ENCODE results near the gene BEST1. TPM values are rescaled to one million over a fixed set of nuclear protein-coding genes. Genes with fewer than 3 reads are reported as not detected.
"Not testable (repeated sequence)": the region's sequence is repeated elsewhere in the genome, so short reads cannot be mapped to it uniquely, and the experiment has no call there.

BEST1 gene
- total RNA-seq, 2 donors from 2014 or later: 1.5 to 18.0 TPM

DNA sequence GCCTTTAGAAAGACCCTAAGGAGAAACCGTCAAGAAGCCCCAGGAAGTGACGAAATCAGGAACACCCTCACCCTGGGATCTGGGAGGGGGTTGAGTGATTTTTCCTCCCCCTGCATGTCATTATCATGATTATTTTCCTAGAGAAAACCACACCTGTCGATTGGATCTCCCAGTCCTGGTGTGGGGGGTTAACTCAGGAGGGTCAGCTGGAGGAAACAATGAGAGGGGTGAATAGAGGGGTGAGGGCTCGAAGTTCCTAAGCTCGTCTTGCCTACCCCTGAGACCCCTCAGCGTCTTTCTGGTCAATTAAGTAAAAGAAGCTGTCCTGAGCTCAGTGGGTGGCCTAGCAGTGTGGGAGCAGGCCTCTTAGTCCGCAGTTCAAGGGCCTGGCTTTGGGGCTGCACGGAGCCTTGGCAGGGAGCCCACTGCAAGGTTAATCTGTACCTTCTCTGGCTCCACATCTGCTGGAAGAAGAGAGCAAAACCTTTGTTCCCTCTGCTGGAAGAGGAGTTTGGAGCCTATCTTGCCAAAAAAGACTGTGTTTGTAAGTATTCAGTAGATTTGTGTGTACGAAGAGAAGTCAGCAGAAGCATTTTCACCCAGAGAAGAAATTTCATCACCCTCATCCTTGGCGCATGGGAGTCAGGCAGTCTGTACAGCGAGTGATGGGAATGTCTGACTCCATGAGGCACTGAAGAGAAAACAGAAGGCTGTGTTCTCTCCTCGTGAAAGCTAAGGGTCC, 51.5 kb downstream of the BEST1 start:
- Histone ChIP-seq H3K9me3 (no peaks in the 10 kb centered on the region), H3K27me3 (replicated peaks; ENCODE audit: insufficient read depth) (no peaks in the 10 kb centered on the region), H3K4me3 (no peak overlapping the region), H3K4me1 (replicated peaks) (no peaks in the 10 kb centered on the region), H3K36me3 (no peaks in the 10 kb centered on the region), H3K27ac (no peak overlapping the region)
- DNase-seq (ENCODE audit: low spot score): no peak
- TF ChIP-seq POLR2A (IDR thresholded peaks at IDR 0.05) (no peak), POLR2AphosphoS5 (IDR thresholded peaks at IDR 0.05) (no peak)
- TF ChIP-seq, protein P1, sequence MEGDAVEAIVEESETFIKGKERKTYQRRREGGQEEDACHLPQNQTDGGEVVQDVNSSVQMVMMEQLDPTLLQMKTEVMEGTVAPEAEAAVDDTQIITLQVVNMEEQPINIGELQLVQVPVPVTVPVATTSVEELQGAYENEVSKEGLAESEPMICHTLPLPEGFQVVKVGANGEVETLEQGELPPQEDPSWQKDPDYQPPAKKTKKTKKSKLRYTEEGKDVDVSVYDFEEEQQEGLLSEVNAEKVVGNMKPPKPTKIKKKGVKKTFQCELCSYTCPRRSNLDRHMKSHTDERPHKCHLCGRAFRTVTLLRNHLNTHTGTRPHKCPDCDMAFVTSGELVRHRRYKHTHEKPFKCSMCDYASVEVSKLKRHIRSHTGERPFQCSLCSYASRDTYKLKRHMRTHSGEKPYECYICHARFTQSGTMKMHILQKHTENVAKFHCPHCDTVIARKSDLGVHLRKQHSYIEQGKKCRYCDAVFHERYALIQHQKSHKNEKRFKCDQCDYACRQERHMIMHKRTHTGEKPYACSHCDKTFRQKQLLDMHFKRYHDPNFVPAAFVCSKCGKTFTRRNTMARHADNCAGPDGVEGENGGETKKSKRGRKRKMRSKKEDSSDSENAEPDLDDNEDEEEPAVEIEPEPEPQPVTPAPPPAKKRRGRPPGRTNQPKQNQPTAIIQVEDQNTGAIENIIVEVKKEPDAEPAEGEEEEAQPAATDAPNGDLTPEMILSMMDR (IDR thresholded peaks at IDR 0.05): no peak
- intact Hi-C loops (cut with DNase I): no loop called here
- 45% methylated on average over 12 of the region's 12 CpGs for WGBS

DNA sequence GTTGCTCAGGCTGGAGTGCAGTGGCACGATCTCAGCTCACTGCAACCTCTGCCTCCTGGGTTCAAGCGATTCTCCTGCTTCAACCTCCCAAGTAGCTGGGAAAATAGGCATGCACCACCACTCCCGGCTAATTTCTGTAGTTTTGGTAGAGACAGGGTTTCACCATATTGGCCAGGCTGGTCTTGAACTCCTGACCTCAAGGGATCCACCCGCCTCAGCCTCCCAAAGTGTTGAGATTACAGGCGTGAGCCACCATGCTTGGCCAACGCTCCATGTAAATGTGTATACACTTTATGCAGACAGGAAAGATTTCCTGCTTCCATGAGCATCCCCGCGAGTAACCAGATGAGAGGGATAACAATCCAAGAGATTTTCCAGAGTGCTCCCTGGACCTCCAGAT, 52.1 kb downstream of the BEST1 start:
- H3K36me3 ChIP-seq; H3K4me1 ChIP-seq (replicated peaks); H3K27ac ChIP-seq; H3K9me3 ChIP-seq; DNase-seq (ENCODE audit: low spot score); H3K27me3 ChIP-seq (replicated peaks; ENCODE audit: insufficient read depth); H3K4me3 ChIP-seq; intact Hi-C loops (cut with DNase I): not testable (repeated sequence)
- 93% methylated on average over 8 of the region's 8 CpGs for WGBS

DNA sequence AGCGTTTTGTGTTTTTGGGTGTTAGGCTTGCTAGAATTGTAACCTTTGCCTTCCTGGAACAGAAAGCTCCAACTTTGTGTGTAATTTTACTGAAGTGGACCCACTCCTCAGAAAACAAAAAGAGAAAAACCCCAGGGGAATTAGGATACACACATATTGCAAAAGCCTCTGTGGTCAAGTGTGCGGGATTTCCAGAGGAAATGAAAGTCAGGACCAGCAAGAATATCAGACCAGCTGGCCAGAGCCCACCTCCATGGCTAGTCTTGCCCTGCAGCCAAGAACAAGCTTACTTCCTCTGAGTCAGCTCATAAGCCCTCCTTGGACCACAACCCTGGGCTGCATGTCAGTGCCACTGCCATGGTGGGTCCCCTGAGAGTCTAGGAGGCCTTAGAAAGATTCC, 54.3 kb downstream of the BEST1 start:
- H3K27me3 ChIP-seq (replicated peaks; ENCODE audit: insufficient read depth): no peaks in the 10 kb centered on the region
- no peak for DNase-seq (ENCODE audit: low spot score)
- TF ChIP-seq, protein P1 (IDR thresholded peaks at IDR 0.05): no peak
- TF ChIP-seq POLR2A (IDR thresholded peaks at IDR 0.05) (no peak), POLR2AphosphoS5 (IDR thresholded peaks at IDR 0.05) (no peak)
- no peaks in the 10 kb centered on the region for H3K4me1 ChIP-seq (replicated peaks)
- no peak overlapping the region for H3K27ac ChIP-seq
- WGBS: 81% methylated on average over 2 of the region's 2 CpGs
- H3K4me3 ChIP-seq: no peak overlapping the region
- H3K9me3 ChIP-seq: no peaks in the 10 kb centered on the region
- intact Hi-C loops (cut with DNase I): no loop called here
- no peaks in the 10 kb centered on the region for H3K36me3 ChIP-seq

DNA sequence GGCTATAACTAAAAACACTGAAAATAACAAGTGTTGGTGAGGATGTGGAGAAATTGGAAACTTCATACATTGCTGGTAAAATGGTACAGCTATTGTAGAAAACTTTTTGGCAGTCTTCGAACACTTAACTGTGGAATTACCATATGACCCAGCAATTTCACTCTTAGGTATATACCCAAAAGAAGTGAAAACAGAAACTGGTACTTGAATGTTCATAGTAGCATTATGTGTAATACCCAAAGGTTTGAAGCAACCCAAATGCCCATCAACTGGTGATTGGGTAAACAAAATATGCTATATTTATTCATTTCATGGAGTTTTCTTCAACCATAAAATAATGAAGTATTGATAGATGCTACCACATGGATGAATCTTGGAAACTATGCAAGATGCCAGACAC, 58.0 kb downstream of the BEST1 start:
- no peak for DNase-seq (ENCODE audit: low spot score)
- no peaks in the 10 kb centered on the region for H3K4me1 ChIP-seq (replicated peaks)
- H3K9me3 ChIP-seq: no peaks in the 10 kb centered on the region
- no peaks in the 10 kb centered on the region for H3K36me3 ChIP-seq
- no peak overlapping the region for H3K4me3 ChIP-seq
- intact Hi-C loops (cut with DNase I): no loop called here
- WGBS: 97% methylated on average over 1 of the region's 1 CpG
- H3K27me3 ChIP-seq (replicated peaks; ENCODE audit: insufficient read depth): no peaks in the 10 kb centered on the region
- H3K27ac ChIP-seq: no peak overlapping the region
- TF ChIP-seq POLR2AphosphoS5 (IDR thresholded peaks at IDR 0.05) (no peak), POLR2A (IDR thresholded peaks at IDR 0.05) (no peak)
- TF ChIP-seq, protein P1 (IDR thresholded peaks at IDR 0.05): no peak

- H3K4me1 ChIP-seq (replicated peaks): no peaks in the 10 kb centered on the region
- 93% methylated on average over 4 of the region's 4 CpGs for WGBS
- no peaks in the 10 kb centered on the region for H3K36me3 ChIP-seq
- intact Hi-C loops (cut with DNase I): no loop called here
- TF ChIP-seq, protein P1 (IDR thresholded peaks at IDR 0.05): no peak
- no peak for TF ChIP-seq POLR2AphosphoS5 (IDR thresholded peaks at IDR 0.05)
- no peak for TF ChIP-seq POLR2A (IDR thresholded peaks at IDR 0.05)
- no peaks in the 10 kb centered on the region for H3K9me3 ChIP-seq
- H3K4me3 ChIP-seq: no peak overlapping the region
- no peak overlapping the region for H3K27ac ChIP-seq
- no peak for DNase-seq (ENCODE audit: low spot score)
- no peaks in the 10 kb centered on the region for H3K27me3 ChIP-seq (replicated peaks; ENCODE audit: insufficient read depth)
Observed at GRCh38 chr11:62010935-62011528, 60.9 kb downstream of the BEST1 start.
